ENCODE data around the gene PADI2. TPM values are rescaled to one million over a fixed set of nuclear protein-coding genes. Genes with fewer than 3 reads are reported as not detected.
A peak's percentile ranks its signal among the peaks of the same experiment; 100 is the strongest.

The PADI2 gene
- total and polyA plus RNA-seq, 9 of the 15 experiments (the other 6 are each of a cell fraction or from before 2014, with no cell fraction given): 0.01 to 0.11 (median 0.01) TPM; not detected in 5

GRCh38 chr1:17102232-17102631, 17.0 kb downstream of the PADI2 start (continued):
- TF ChIP-seq ZBTB40 (IDR thresholded peaks at IDR 0.05) (no peak), ZBTB40 (CRISPR knock-in tag; IDR thresholded peaks at IDR 0.05) (no peak), ZNF133 (CRISPR knock-in tag; IDR thresholded peaks at IDR 0.05) (no peak), DEAF1 (CRISPR knock-in tag; IDR thresholded peaks at IDR 0.05) (no peak), MEIS2 (IDR thresholded peaks at IDR 0.05; ENCODE audit: partially characterized antibody) (no peak), ZNF431 (CRISPR knock-in tag; IDR thresholded peaks at IDR 0.05) (no peak), POLR2B (IDR thresholded peaks at IDR 0.05; ENCODE audit: low read depth, partially characterized antibody) (no peak), MBD1 (CRISPR knock-in tag; IDR thresholded peaks at IDR 0.05) (no peak), KDM1A (IDR thresholded peaks at IDR 0.05) (0 out of 4 replicates have a peak, but pooled peaks of 1 of the 2 experiments have one; percentile 44), ZFP36 (IDR thresholded peaks at IDR 0.05; ENCODE audit: low read depth, low read length, partially characterized antibody) (peak; percentile 47), RB1 (IDR thresholded peaks at IDR 0.05; ENCODE audit: low read depth) (no peak), ZNF124 (CRISPR knock-in tag; IDR thresholded peaks at IDR 0.05) (no peak), TAF7 (tag; IDR thresholded peaks at IDR 0.05) (no peak), MYC (IDR thresholded peaks at IDR 0.05; ENCODE audit: low read depth, low read length) (no peak), MYC (CRISPR knock-in tag; IDR thresholded peaks at IDR 0.05; ENCODE audit: borderline replicate concordance, low read depth) (no peak), TBP (optimal IDR thresholded peaks at IDR 0.05; ENCODE audit: low read depth, low read length) (no peak), ZNF511 (CRISPR knock-in tag; IDR thresholded peaks at IDR 0.05) (no peak)
